HepG2 (cell line): ENCODE measurements around the gene TRPM5. TPM values are rescaled to one million over a fixed set of nuclear protein-coding genes. Genes with fewer than 3 reads are reported as not detected.

ENCODE experiments used
- ARID4A ChIP-seq: sonication (generic); formaldehyde crosslinking; IDR thresholded peaks from 2 replicates; pipeline ENCODE4 v1.5.0; 2020; ENCODE audit warnings: mild to moderate bottlenecking, missing genetic modification reagents, borderline replicate concordance
- HCFC1 ChIP-seq: fragments of 150-350 bp; IDR thresholded peaks from 2 replicates; pipeline ENCODE4 v1.6.1; 2014; ENCODE audit warnings: low read depth, low read length
- NFATC3 ChIP-seq: sonication (generic); formaldehyde crosslinking; IDR thresholded peaks from 2 replicates; pipeline ENCODE4 v1.5.1; 2020; ENCODE audit warnings: mild to moderate bottlenecking, missing genetic modification reagents
- PITX1 ChIP-seq: sonication (generic); formaldehyde crosslinking; IDR thresholded peaks from 2 replicates; pipeline ENCODE4 v1.5.1; 2020; ENCODE audit warnings: mild to moderate bottlenecking, missing genetic modification reagents
- RBFOX2 ChIP-seq: fragments of 200-400 bp; formaldehyde crosslinking; IDR thresholded peaks from 2 replicates; pipeline ENCODE4 v1.6.1; 2017; ENCODE audit warnings: low read depth, mild to moderate bottlenecking, low read length
- SALL2 ChIP-seq: sonication (generic); formaldehyde crosslinking; IDR thresholded peaks from 2 replicates; pipeline ENCODE4 v1.8.1; 2023; ENCODE audit warnings: mild to moderate bottlenecking, missing genetic modification reagents, inconsistent platforms
- TBX3 ChIP-seq: fragments of 450-650 bp; IDR thresholded peaks from 2 replicates; pipeline ENCODE4 v1.6.1; 2017; ENCODE audit warnings: antibody characterized with exemption, mild to moderate bottlenecking, inconsistent platforms, borderline replicate concordance
- YEATS4 ChIP-seq: sonication (generic); formaldehyde crosslinking; IDR thresholded peaks from 2 replicates; pipeline ENCODE4 v1.4.0; 2020; ENCODE audit warnings: missing genetic modification reagents, borderline replicate concordance
- ZBTB8A ChIP-seq: sonication (generic); formaldehyde crosslinking; IDR thresholded peaks from 2 replicates; pipeline ENCODE4 v1.4.0; 2020; ENCODE audit warnings: mild to moderate bottlenecking, low read depth, missing genetic modification reagents, borderline replicate concordance
- ZNF572 ChIP-seq: sonication (generic); formaldehyde crosslinking; IDR thresholded peaks from 2 replicates; pipeline ENCODE4 v1.5.1; 2020; ENCODE audit warnings: mild to moderate bottlenecking, missing genetic modification reagents
- ZNF639 ChIP-seq: conservative IDR thresholded peaks from 2 replicates; pipeline ENCODE4 v1.6.1; 2018; ENCODE audit warnings: missing genetic modification reagents
- ZSCAN30 ChIP-seq: sonication (generic); formaldehyde crosslinking; IDR thresholded peaks from 2 replicates; pipeline ENCODE4 v1.5.0; 2020; ENCODE audit warnings: mild to moderate bottlenecking, missing genetic modification reagents
- ZSCAN5A ChIP-seq: sonication (generic); formaldehyde crosslinking; IDR thresholded peaks from 2 replicates; pipeline ENCODE4 v1.8.0; 2022; ENCODE audit warnings: mild to moderate bottlenecking, missing genetic modification reagents, borderline replicate concordance
- polyA plus RNA-seq, 8 experiments: library from polyadenylated mRNA; depleted of rRNA in 3 of 8; stranded (reverse) in 7 of 8; unstranded in 1 of 8; fragments of >200 nt; fragmentation: Illumina TruSeq in 4 of 8; extraction: Trizol in 4 of 8; gene quantifications; 2 replicates each; pipeline versions ENCODE4 v1.2.1 to v1.2.3, GENCODE V29; 2011 to 2016; ENCODE audit warnings: low read depth in 4 of 8, missing spikeins in 1 of 8, mixed read lengths in 1 of 8; ENCODE audit not compliant: insufficient read depth in 1 of 8
- total RNA-seq, 5 experiments: library from RNA; depleted of rRNA; stranded (reverse); fragments of >200 nt; fragmentation: Illumina TruSeq; extraction: Trizol; gene quantifications; 2 replicates each; pipeline ENCODE4 v1.2.3, GENCODE V29; 2016; ENCODE audit warnings: low read depth in 1 of 5
- TF ChIP-seq, protein P1 (sequence below): sonication (generic); formaldehyde crosslinking; IDR thresholded peaks from 2 replicates; pipeline ENCODE4 v1.9.0; 2021; ENCODE audit warnings: missing genetic modification reagents, borderline replicate concordance
- TF ChIP-seq, protein P2 (sequence below): sonication (generic); formaldehyde crosslinking; IDR thresholded peaks from 2 replicates; pipeline ENCODE4 v1.5.1; 2020; ENCODE audit warnings: missing genetic modification reagents, mild to moderate bottlenecking, borderline replicate concordance

Gene TRPM5
- total and polyA plus RNA-seq, 2 of the 13 experiments (the other 11 are each of a cell fraction or from before 2014, with no cell fraction given): 0.12 TPM; not detected in 1

DNA sequence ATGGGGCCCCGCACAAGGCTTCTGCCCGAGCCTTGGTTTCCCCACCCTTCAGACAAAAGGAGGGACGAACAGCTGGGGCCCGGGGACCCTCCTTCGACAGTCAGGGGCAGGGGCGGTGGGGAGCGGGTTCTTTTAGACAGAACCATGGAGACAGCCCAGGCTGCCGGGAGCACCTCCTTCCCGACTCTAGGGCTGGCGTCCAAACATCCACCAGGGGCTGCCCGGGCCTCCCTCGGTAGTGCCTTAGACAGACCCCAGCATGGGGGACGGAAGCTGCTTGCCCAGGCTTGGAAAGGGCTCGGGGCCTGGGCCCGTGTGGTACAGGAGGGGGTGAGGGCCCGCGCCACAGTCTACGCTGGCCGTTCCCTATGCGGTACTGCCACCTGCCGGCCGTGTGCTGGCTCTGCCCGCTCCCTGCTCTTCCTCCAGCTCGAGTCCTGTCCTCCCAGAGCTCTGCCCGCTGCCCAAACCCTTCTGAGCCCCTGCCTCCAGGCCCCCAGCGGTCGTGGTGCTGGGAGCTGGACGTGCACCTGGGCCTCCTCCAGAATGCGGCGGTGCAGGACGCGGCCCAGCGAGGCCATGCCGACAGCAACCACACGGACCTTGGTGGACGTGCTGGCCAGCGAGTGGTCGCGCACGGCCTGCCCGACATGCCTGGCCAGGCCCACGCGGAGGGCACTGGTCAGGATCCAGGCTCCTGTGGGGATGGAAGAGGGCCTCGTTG, 23.6 kb downstream of the TRPM5 start (continued):
- TF ChIP-seq ARID4A (CRISPR knock-in tag) (no peak; the same call in 1 of the 2 replicates), HCFC1 (no peak), YEATS4 (CRISPR knock-in tag) (peak; percentile 41; the same call in 1 of the 2 replicates), TBX3 (no peak), PITX1 (no peak), ZSCAN5A (CRISPR knock-in tag) (no peak), ZNF572 (CRISPR knock-in tag) (no peak), RBFOX2 (no peak), ZNF639 (no peak), SALL2 (CRISPR knock-in tag) (0 out of 2 replicates have a peak, but pooled peaks have one; percentile 33), ZSCAN30 (CRISPR knock-in tag) (no peak), NFATC3 (CRISPR knock-in tag) (no peak), ZBTB8A (CRISPR knock-in tag) (no peak)
- TF ChIP-seq, protein P1, sequence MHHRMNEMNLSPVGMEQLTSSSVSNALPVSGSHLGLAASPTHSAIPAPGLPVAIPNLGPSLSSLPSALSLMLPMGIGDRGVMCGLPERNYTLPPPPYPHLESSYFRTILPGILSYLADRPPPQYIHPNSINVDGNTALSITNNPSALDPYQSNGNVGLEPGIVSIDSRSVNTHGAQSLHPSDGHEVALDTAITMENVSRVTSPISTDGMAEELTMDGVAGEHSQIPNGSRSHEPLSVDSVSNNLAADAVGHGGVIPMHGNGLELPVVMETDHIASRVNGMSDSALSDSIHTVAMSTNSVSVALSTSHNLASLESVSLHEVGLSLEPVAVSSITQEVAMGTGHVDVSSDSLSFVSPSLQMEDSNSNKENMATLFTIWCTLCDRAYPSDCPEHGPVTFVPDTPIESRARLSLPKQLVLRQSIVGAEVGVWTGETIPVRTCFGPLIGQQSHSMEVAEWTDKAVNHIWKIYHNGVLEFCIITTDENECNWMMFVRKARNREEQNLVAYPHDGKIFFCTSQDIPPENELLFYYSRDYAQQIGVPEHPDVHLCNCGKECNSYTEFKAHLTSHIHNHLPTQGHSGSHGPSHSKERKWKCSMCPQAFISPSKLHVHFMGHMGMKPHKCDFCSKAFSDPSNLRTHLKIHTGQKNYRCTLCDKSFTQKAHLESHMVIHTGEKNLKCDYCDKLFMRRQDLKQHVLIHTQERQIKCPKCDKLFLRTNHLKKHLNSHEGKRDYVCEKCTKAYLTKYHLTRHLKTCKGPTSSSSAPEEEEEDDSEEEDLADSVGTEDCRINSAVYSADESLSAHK (CRISPR knock-in tag): no peak
- TF ChIP-seq, protein P2, sequence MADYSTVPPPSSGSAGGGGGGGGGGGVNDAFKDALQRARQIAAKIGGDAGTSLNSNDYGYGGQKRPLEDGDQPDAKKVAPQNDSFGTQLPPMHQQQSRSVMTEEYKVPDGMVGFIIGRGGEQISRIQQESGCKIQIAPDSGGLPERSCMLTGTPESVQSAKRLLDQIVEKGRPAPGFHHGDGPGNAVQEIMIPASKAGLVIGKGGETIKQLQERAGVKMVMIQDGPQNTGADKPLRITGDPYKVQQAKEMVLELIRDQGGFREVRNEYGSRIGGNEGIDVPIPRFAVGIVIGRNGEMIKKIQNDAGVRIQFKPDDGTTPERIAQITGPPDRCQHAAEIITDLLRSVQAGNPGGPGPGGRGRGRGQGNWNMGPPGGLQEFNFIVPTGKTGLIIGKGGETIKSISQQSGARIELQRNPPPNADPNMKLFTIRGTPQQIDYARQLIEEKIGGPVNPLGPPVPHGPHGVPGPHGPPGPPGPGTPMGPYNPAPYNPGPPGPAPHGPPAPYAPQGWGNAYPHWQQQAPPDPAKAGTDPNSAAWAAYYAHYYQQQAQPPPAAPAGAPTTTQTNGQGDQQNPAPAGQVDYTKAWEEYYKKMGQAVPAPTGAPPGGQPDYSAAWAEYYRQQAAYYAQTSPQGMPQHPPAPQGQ (CRISPR knock-in tag): no peak
